Aorta (tissue), 5 donors: ENCODE results near the gene SNX9. TPM values are rescaled to one million over a fixed set of nuclear protein-coding genes. Genes with fewer than 3 reads are reported as not detected.

Source experiments
- ATAC-seq: fragments of 200-7000 bp; cut with Tn5 transposase; one replicate; pipeline ENCODE4 v1.9.1; 2022; ENCODE audit warnings: moderate library complexity; ENCODE audit not compliant: low FRiP score
- DNase-seq, 2 donors: peaks; one replicate each; pipeline ENCODE4 v3.0.0-alpha.2; 2020
- H3K27ac ChIP-seq, 2 donors: one replicate each; pipeline ENCODE4 v1.5.1; 2013; ENCODE audit warnings: low read length in 2 of 2, mild to moderate bottlenecking in 2 of 2, moderate library complexity in 2 of 2, control low read depth in 1 of 2, inconsistent platforms in 1 of 2, low read depth in 1 of 2
- H3K27me3 ChIP-seq, 2 donors: one replicate each; pipeline ENCODE4 v1.6.1; 2013; ENCODE audit warnings: control low read depth in 1 of 2, low read length in 1 of 2, mild to moderate bottlenecking in 1 of 2, moderate library complexity in 1 of 2; ENCODE audit not compliant: insufficient read depth in 2 of 2, control insufficient read depth in 1 of 2
- H3K36me3 ChIP-seq, 2 donors: one replicate each; pipeline ENCODE4 v1.6.1; 2013; ENCODE audit warnings: control low read depth in 1 of 2, low read length in 1 of 2, mild to moderate bottlenecking in 1 of 2; ENCODE audit not compliant: insufficient read depth in 2 of 2, control insufficient read depth in 1 of 2
- H3K4me1 ChIP-seq, 2 donors: one replicate each; pipeline ENCODE4 v1.6.1; 2013; ENCODE audit warnings: low read length in 2 of 2, control low read depth in 1 of 2, mild to moderate bottlenecking in 1 of 2, moderate library complexity in 1 of 2; ENCODE audit not compliant: insufficient read depth in 2 of 2, control insufficient read depth in 1 of 2
- H3K4me3 ChIP-seq, 2 donors: one replicate each; pipeline ENCODE4 v1.5.1; 2013; ENCODE audit warnings: low read length in 2 of 2, control low read depth in 1 of 2, mild to moderate bottlenecking in 1 of 2
- H3K9me3 ChIP-seq: one replicate; pipeline ENCODE4 v1.6.1; 2013; ENCODE audit warnings: mild to moderate bottlenecking, low read length; ENCODE audit not compliant: control insufficient read depth
- WGBS, 2 donors: extraction: QIAGEN DNeasy Blood & Tissue Kit; methylation state at CpG; one replicate each; pipeline ENCODE4 v1.1.7; 2013; 5-methylcytosine and 5-hydroxymethylcytosine counted together
- intact Hi-C, 2 donors: fragments of 100-400 bp; cut with DNase I; formaldehyde crosslinking; loops; one replicate each; pipeline versions ENCODE4 v1.14.2 to v1.15.0; 2022
- long read RNA-seq, 2 donors: library from polyadenylated mRNA; unstranded; transcript quantifications; one replicate each; pipeline ENCODE4 v2.0.0, GENCODE V29; 2020 to 2021
- polyA plus RNA-seq, 2 donors: library from polyadenylated mRNA; stranded (reverse); fragments of 200-250 nt; gene quantifications; one replicate each; pipeline ENCODE4 v1.2.3, GENCODE V29; 2013
- total RNA-seq, 2 donors: library from RNA; stranded (reverse); fragmentation: NEBNext Ultra II Directional; extraction: Animal tissue kit (Norgen Biotek cat#: 25700); gene quantifications; one replicate each; pipeline ENCODE4 v1.2.1, GENCODE V29; 2021
- donor health status: healthy with polysubstance abuse.
- donor health status: Bipolar disorder and iron deficiency.
- donor health status: DM: no; HTN: no; CAD: no.
- donor health status: DM: no; HTN: no; CAD: no.
- donor health status: DM: yes; HTN: yes; CAD: no.

SNX9 gene
- total RNA-seq, result 10 to 100 TPM; 81.5 to 95.5 TPM
- 10 to 100 TPM; 50.6 to 82.7 TPM for polyA plus RNA-seq
- long read RNA-seq, donor 1, full-length matches to known transcripts, result 60 of 157 reads
- long read RNA-seq, donor 1, partial matches to known transcripts, result 70 of 157 reads
- long read RNA-seq, donor 1, other reads (novel, unspliced or antisense), result 27 of 157 reads
- long read RNA-seq, donor 2, full-length matches to known transcripts, result 80 of 133 reads
- long read RNA-seq, donor 2, partial matches to known transcripts, result 34 of 133 reads
- long read RNA-seq, donor 2, other reads (novel, unspliced or antisense), result 19 of 133 reads

- Histone ChIP-seq H3K9me3 (no peaks in the 10 kb centered on the region), H3K4me3 (peak within 1 kb of the TSS; percentile 87 to 90), H3K4me1 (peaks cover 0 to 3% of the 10 kb centered on the region in 2 donors), H3K27ac (peak within 1 kb of the TSS; percentile 94 to 98), H3K27me3 (no peaks in the 10 kb centered on the region), H3K36me3 (no peaks in the 10 kb centered on the region)
- intact Hi-C loops, result loop anchor here in 1 of 2 donors (5.0 kb wide), 1 partner anchor 66 kb away; no protein-coding TSS in a partner anchor
- WGBS, 2 donors, result 0 to 1% methylated on average over 45 to 92 of the region's 92 CpGs
- DNase-seq (peak; percentile 91 to 93), ATAC-seq (peak; percentile 88)
These were observed at the start of gene SNX9 for GRCh38 chr6:157823001-157823527. SNX9 (plus strand) TSS chr6:157823246; CDS start chr6:157823435, 189 bp downstream.

GRCh38 chr6:157773248-157773773 lies 49.7 kb upstream of the SNX9 start:
- no peak overlapping the region for H3K27ac ChIP-seq
- no peak for DNase-seq
- intact Hi-C loops, result no loop called here
- no peaks in the 10 kb centered on the region for H3K9me3 ChIP-seq
- no peak overlapping the region for H3K4me3 ChIP-seq
- ATAC-seq, result no peak
- no peaks in the 10 kb centered on the region for H3K4me1 ChIP-seq
- no peaks in the 10 kb centered on the region for H3K27me3 ChIP-seq
- WGBS, 2 donors, result 78 to 80% methylated on average over 10 of the region's 10 CpGs
- H3K36me3 ChIP-seq, result no peaks in the 10 kb centered on the region

- H3K4me3 ChIP-seq, result no peak overlapping the region
- no peak overlapping the region for H3K27ac ChIP-seq
- WGBS, 2 donors, result 90 to 92% methylated on average over 17 of the region's 17 CpGs
- ATAC-seq (peak; percentile 88), DNase-seq (no peak)
- H3K36me3 ChIP-seq, result no peaks in the 10 kb centered on the region
- H3K27me3 ChIP-seq, result no peaks in the 10 kb centered on the region
- H3K4me1 ChIP-seq, result no peaks in the 10 kb centered on the region
- no peaks in the 10 kb centered on the region for H3K9me3 ChIP-seq
- intact Hi-C loops, result no loop called here
These were observed 48.6 kb upstream of the SNX9 start for GRCh38 chr6:157774153-157775135.

- H3K36me3 ChIP-seq, result no peaks in the 10 kb centered on the region
- H3K9me3 ChIP-seq, result no peaks in the 10 kb centered on the region
- H3K27ac ChIP-seq, result no peak overlapping the region
- H3K27me3 ChIP-seq, result no peaks in the 10 kb centered on the region
- no peak for DNase-seq
- H3K4me3 ChIP-seq, result no peak overlapping the region
- 12 to 21% methylated on average over 3 of the region's 3 CpGs for WGBS, 2 donors
- no peaks in the 10 kb centered on the region for H3K4me1 ChIP-seq
- no peak for ATAC-seq
- intact Hi-C loops, result no loop called here
These were observed 47.7 kb upstream of the SNX9 start for GRCh38 chr6:157775376-157775775.

GRCh38 chr6:157777344-157777743 lies 45.7 kb upstream of the SNX9 start:
- 97 to 99% methylated on average over 4 of the region's 4 CpGs for WGBS, 2 donors
- Histone ChIP-seq H3K4me3 (no peak overlapping the region), H3K36me3 (no peaks in the 10 kb centered on the region), H3K27me3 (no peaks in the 10 kb centered on the region), H3K27ac (no peak overlapping the region), H3K4me1 (no peaks in the 10 kb centered on the region), H3K9me3 (no peaks in the 10 kb centered on the region)
- intact Hi-C loops, result no loop called here
- ATAC-seq (no peak), DNase-seq (no peak)

GRCh38 chr6:157778719-157779118 lies 44.3 kb upstream of the SNX9 start:
- Histone ChIP-seq H3K36me3 (no peaks in the 10 kb centered on the region), H3K4me3 (no peak overlapping the region), H3K4me1 (no peaks in the 10 kb centered on the region), H3K9me3 (no peaks in the 10 kb centered on the region), H3K27ac (no peak overlapping the region), H3K27me3 (no peaks in the 10 kb centered on the region)
- intact Hi-C loops, result no loop called here
- ATAC-seq (no peak), DNase-seq (no peak)
- WGBS, 2 donors, result 90 to 96% methylated on average over 4 of the region's 4 CpGs

GRCh38 chr6:157779705-157780604 lies 43.1 kb upstream of the SNX9 start:
- Histone ChIP-seq H3K9me3 (no peaks in the 10 kb centered on the region), H3K36me3 (no peaks in the 10 kb centered on the region), H3K4me1 (no peaks in the 10 kb centered on the region), H3K27ac (no peak overlapping the region), H3K4me3 (no peak overlapping the region), H3K27me3 (no peaks in the 10 kb centered on the region)
- ATAC-seq (no peak), DNase-seq (no peak)
- intact Hi-C loops, result no loop called here
- 88 to 91% methylated on average over 9 of the region's 9 CpGs for WGBS, 2 donors

GRCh38 chr6:157785636-157786035 lies 37.4 kb upstream of the SNX9 start:
- ATAC-seq (no peak), DNase-seq (no peak)
- Histone ChIP-seq H3K4me1 (no peaks in the 10 kb centered on the region), H3K36me3 (no peaks in the 10 kb centered on the region), H3K4me3 (no peak overlapping the region), H3K27ac (no peak overlapping the region), H3K27me3 (no peaks in the 10 kb centered on the region), H3K9me3 (no peaks in the 10 kb centered on the region)
- 80 to 81% methylated on average over 1 of the region's 1 CpG for WGBS, 2 donors
- intact Hi-C loops, result no loop called here
